SK-N-SH (cell line): ENCODE measurements around the gene CD86. TPM values are rescaled to one million over a fixed set of nuclear protein-coding genes. Genes with fewer than 3 reads are reported as not detected.

Experiments used
- CTCF ChIA-PET: fragments of 300-600, 350-600 bp; formaldehyde crosslinking; extraction: SDS; loops from one replicate; lab custom pipeline; 2021; lab: Yijun Ruan, JAX
- POLR2A ChIA-PET: fragments of 350-600 bp; sonication (Branson Sonifier 250); formaldehyde crosslinking; extraction: SDS; loops from one replicate; lab custom pipeline; 2020; ENCODE audit warnings: antibody characterized with exemption, inconsistent platforms; lab: Yijun Ruan, JAX
- DNase-seq: peaks from one replicate; pipeline ENCODE4 v3.0.0; 2012
- H2AFZ ChIP-seq: fragments of 200-600 bp; sonication (generic); 2 replicates; pipeline ENCODE4 v1.8.1; 2016; ENCODE audit warnings: antibody characterized with exemption, mild to moderate bottlenecking, low read depth
- H3F3A ChIP-seq: fragments of 200-600 bp; sonication (generic); replicated peaks from 2 replicates; pipeline ENCODE3; 2016; ENCODE audit warnings: antibody characterized with exemption, mild to moderate bottlenecking; ENCODE audit not compliant: insufficient read depth
- H3K27ac ChIP-seq, 2 experiments: fragments of 200-500 bp in 1 of 2; fragments of 200-600 bp in 1 of 2; sonication (Bioruptor generic) in 1 of 2; sonication (generic), shearing (Covaris generic) in 1 of 2; 2 replicates each; pipeline versions ENCODE4 v1.5.1 to v1.6.1; 2014 to 2016; ENCODE audit warnings: low read depth in 2 of 2, inconsistent platforms in 1 of 2, low read length in 1 of 2, mild to moderate bottlenecking in 1 of 2, mixed read lengths in 1 of 2
- H3K27me3 ChIP-seq: fragments of 200-600 bp; sonication (generic), shearing (Covaris generic); 2 replicates; pipeline ENCODE4 v1.6.1; 2016; ENCODE audit warnings: mixed run types; ENCODE audit not compliant: insufficient read depth
- H3K36me3 ChIP-seq, 2 experiments: fragments of 200-500 bp in 1 of 2; fragments of 200-600 bp in 1 of 2; sonication (Bioruptor generic) in 1 of 2; sonication (generic) in 1 of 2; replicated peaks in 1 of 2; 2 replicates each; pipeline versions ENCODE3 to v1.5.1; 2014 to 2016; ENCODE audit warnings: low read length in 1 of 2, mild to moderate bottlenecking in 1 of 2; ENCODE audit not compliant: insufficient read depth in 2 of 2, control insufficient read depth in 1 of 2
- H3K4me1 ChIP-seq, 2 experiments: fragments of 200-500 bp in 1 of 2; fragments of 200-600 bp in 1 of 2; sonication (Bioruptor generic) in 1 of 2; sonication (generic), shearing (Covaris generic) in 1 of 2; 2 replicates each; pipeline versions ENCODE4 v1.5.1 to v1.6.1; 2014 to 2016; ENCODE audit warnings: low read depth in 1 of 2, low read length in 1 of 2, mixed run types in 1 of 2; ENCODE audit not compliant: insufficient read depth in 2 of 2, control insufficient read depth in 1 of 2
- H3K4me2 ChIP-seq: fragments of 200-600 bp; sonication (generic), shearing (Covaris generic); 2 replicates; pipeline ENCODE4 v1.6.1; 2017; ENCODE audit warnings: mixed run types
- H3K4me3 ChIP-seq, 2 experiments: fragments of 200-500 bp in 1 of 2; fragments of 200-600 bp in 1 of 2; sonication (Bioruptor generic) in 1 of 2; sonication (generic), shearing (Covaris generic) in 1 of 2; 2 replicates each; pipeline versions ENCODE4 v1.5.1 to v1.8.1; 2014 to 2016; ENCODE audit warnings: low read depth in 2 of 2, inconsistent platforms in 1 of 2, low read length in 1 of 2, mild to moderate bottlenecking in 1 of 2, mixed read lengths in 1 of 2, moderate library complexity in 1 of 2
- H3K79me2 ChIP-seq: fragments of 200-600 bp; sonication (generic); 2 replicates; pipeline ENCODE4 v1.8.1; 2017; ENCODE audit warnings: mild to moderate bottlenecking; ENCODE audit not compliant: insufficient read depth
- H3K9ac ChIP-seq: fragments of 200-600 bp; sonication (generic); 2 replicates; pipeline ENCODE4 v1.6.1; 2017; ENCODE audit warnings: mixed run types
- H3K9me2 ChIP-seq: fragments of 200-600 bp; sonication (generic); 2 replicates; pipeline ENCODE4 v1.6.1; 2017; ENCODE audit warnings: mixed run types
- H3K9me3 ChIP-seq: fragments of 200-600 bp; sonication (generic); 2 replicates; pipeline ENCODE4 v1.6.1; 2017; ENCODE audit warnings: mixed run types, mild to moderate bottlenecking, moderate library complexity
- H4K20me1 ChIP-seq: fragments of 200-600 bp; sonication (generic); 2 replicates; pipeline ENCODE4 v1.6.1; 2017; ENCODE audit warnings: mild to moderate bottlenecking, mixed run types; ENCODE audit not compliant: insufficient read depth
- CHD2 ChIP-seq: fragments of 150-350 bp; IDR thresholded peaks from 2 replicates; pipeline ENCODE4 v1.6.1; 2018; ENCODE audit warnings: low read length; ENCODE audit not compliant: partially characterized antibody
- CTCF ChIP-seq: fragments of 200-600 bp; sonication (generic); IDR thresholded peaks from 2 replicates; pipeline ENCODE4 v1.6.1; 2017; ENCODE audit warnings: antibody characterized with exemption, mild to moderate bottlenecking, moderate library complexity
- GABPA ChIP-seq: IDR thresholded peaks from 2 replicates; pipeline ENCODE4 v1.4.0; 2012; ENCODE audit warnings: low read depth, mild to moderate bottlenecking
- IRF3 ChIP-seq: fragments of 150-350 bp; IDR thresholded peaks from 2 replicates; pipeline ENCODE4 v1.6.1; 2016; ENCODE audit warnings: mild to moderate bottlenecking, low read depth, low read length
- MAX ChIP-seq: IDR thresholded peaks from 2 replicates; pipeline ENCODE4 v1.4.0; 2012; ENCODE audit warnings: low read depth
- MEF2A ChIP-seq: IDR thresholded peaks from 2 replicates; pipeline ENCODE4 v1.4.0; 2012; ENCODE audit warnings: low read depth, borderline replicate concordance
- NFIC ChIP-seq: IDR thresholded peaks from 2 replicates; pipeline ENCODE4 v1.4.0; 2012; ENCODE audit warnings: borderline replicate concordance
- NRF1 ChIP-seq: IDR thresholded peaks from 2 replicates; pipeline ENCODE4 v1.6.1; 2012; ENCODE audit warnings: low read depth, mild to moderate bottlenecking, low read length
- PBX3 ChIP-seq: IDR thresholded peaks from 2 replicates; pipeline ENCODE4; 2012
- POLR2AphosphoS5 ChIP-seq: IDR thresholded peaks from 2 replicates; pipeline ENCODE4 v1.6.1; 2012; ENCODE audit warnings: low read depth, low read length
- REST ChIP-seq: IDR thresholded peaks from 2 replicates; pipeline ENCODE4 v1.6.1; 2012; ENCODE audit warnings: mild to moderate bottlenecking, low read depth, low read length, moderate library complexity
- RFX5 ChIP-seq: IDR thresholded peaks from 2 replicates; pipeline ENCODE4 v1.6.1; 2012; ENCODE audit warnings: mild to moderate bottlenecking, improper control_type of control experiment, low read length
- RXRA ChIP-seq: IDR thresholded peaks from 2 replicates; pipeline ENCODE4 v1.4.0; 2012; ENCODE audit warnings: low read depth, mild to moderate bottlenecking, borderline replicate concordance
- SIN3A ChIP-seq: IDR thresholded peaks from 2 replicates; pipeline ENCODE4 v1.6.1; 2012; ENCODE audit warnings: low read depth, mild to moderate bottlenecking, low read length, moderate library complexity, borderline replicate concordance
- TAF1 ChIP-seq: IDR thresholded peaks from 2 replicates; pipeline ENCODE4 v1.6.1; 2012; ENCODE audit warnings: low read depth, mild to moderate bottlenecking, low read length, moderate library complexity, borderline replicate concordance
- TCF12 ChIP-seq: IDR thresholded peaks from 2 replicates; pipeline ENCODE4 v1.4.0; 2012
- ZBTB33 ChIP-seq: IDR thresholded peaks from 2 replicates; pipeline ENCODE4 v1.4.0; 2012; ENCODE audit warnings: low read depth, borderline replicate concordance
- WGBS: methylation state at CpG from one replicate; pipeline ENCODE4 v1.1.6; 2017; ENCODE audit warnings: low lambda C conversion rate; 5-methylcytosine and 5-hydroxymethylcytosine counted together
- polyA plus RNA-seq, 3 experiments: library from polyadenylated mRNA; depleted of rRNA; stranded (reverse); fragments of >200 nt; gene quantifications; 2 replicates each; pipeline ENCODE4 v1.2.3, GENCODE V29; 2012

CD86 gene
- polyA plus RNA-seq, 1 of the 3 experiments (the other 2 are of a cell fraction), result not detected

- Histone ChIP-seq H3K9me2 (no peaks in the 10 kb centered on the region), H3K27ac (no peak overlapping the region), H3K9me3 (no peaks in the 10 kb centered on the region), H3K79me2 (no peaks in the 10 kb centered on the region), H4K20me1 (no peaks in the 10 kb centered on the region), H3K4me2 (no peak overlapping the region), H3K9ac (no peak overlapping the region), H3K4me3 (no peak overlapping the region), H3K4me1 (no peaks in the 10 kb centered on the region), H3K27me3 (no peaks in the 10 kb centered on the region), H3F3A (no peaks in the 10 kb centered on the region), H2AFZ (no peak overlapping the region), H3K36me3 (no peaks in the 10 kb centered on the region)
- no peak for DNase-seq
- ChIA-PET CTCF (no interaction called here), POLR2A (no interaction called here)
- TF ChIP-seq TCF12, result no peak
- TF ChIP-seq MAX, result no peak
- no peak for TF ChIP-seq SIN3A
- TF ChIP-seq NFIC, result no peak
- no peak for TF ChIP-seq IRF3
- no peak for TF ChIP-seq RFX5
- TF ChIP-seq MEF2A, result no peak
- TF ChIP-seq GABPA, result no peak
- TF ChIP-seq CTCF, result no peak
- TF ChIP-seq CHD2, result no peak
- TF ChIP-seq REST, result no peak
- no peak for TF ChIP-seq RXRA
- TF ChIP-seq TAF1, result no peak
- TF ChIP-seq ZBTB33, result no peak
- TF ChIP-seq NRF1, result no peak
- TF ChIP-seq PBX3, result no peak
- TF ChIP-seq POLR2AphosphoS5, result no peak
- WGBS, result 0% methylated on average over 3 of the region's 3 CpGs
Observed at GRCh38 chr3:122168044-122168443, 112.9 kb downstream of the CD86 start.
